IMR-90 (cell line): ENCODE results near the gene CCL13. TPM values are rescaled to one million over a fixed set of nuclear protein-coding genes. Genes with fewer than 3 reads are reported as not detected.

ENCODE experiments used
- ATAC-seq: fragments of 200-7000 bp; cut with Tn5 transposase; 2 replicates; pipeline ENCODE4 v1.9.1; 2020; ENCODE audit warnings: low read depth, mild to moderate bottlenecking, moderate library complexity
- BruUV-seq: library from RNA; stranded (reverse); fragments of 400-500 nt; replicated peaks from 2 replicates; lab custom pipeline; 2021; lab: Mats Ljungman, UMichigan
- CTCF ChIA-PET: fragments of 300-600 bp; formaldehyde crosslinking; extraction: SDS; loops from one replicate; lab custom pipeline; 2021; ENCODE audit warnings: antibody characterized with exemption; lab: Yijun Ruan, JAX
- POLR2A ChIA-PET: fragments of 300-600 bp; sonication (Branson Sonifier 250); formaldehyde crosslinking; loops from one replicate; lab custom pipeline; 2022; ENCODE audit warnings: antibody characterized with exemption; ENCODE audit not compliant: unreplicated experiment; lab: Charles Lee
- DNase-seq: peaks from one replicate; pipeline ENCODE4 v3.0.0; 2013
- H2AFZ ChIP-seq: replicated peaks from 2 replicates; pipeline ENCODE3; 2013; ENCODE audit warnings: low read length, mild to moderate bottlenecking; ENCODE audit not compliant: poor library complexity
- H2AK5ac ChIP-seq: 2 replicates; pipeline ENCODE4 v1.6.1; 2013; ENCODE audit warnings: low read depth, low read length, inconsistent platforms
- H2AK9ac ChIP-seq: replicated peaks from 2 replicates; pipeline ENCODE3; 2013; ENCODE audit warnings: mild to moderate bottlenecking, low read depth, low read length, moderate library complexity; ENCODE audit not compliant: poor library complexity
- H2BK120ac ChIP-seq: 2 replicates; pipeline ENCODE4 v1.6.1; 2013; ENCODE audit warnings: low read depth, low read length, inconsistent platforms
- H2BK15ac ChIP-seq: 3 replicates; pipeline ENCODE4 v1.6.1; 2013; ENCODE audit warnings: low read depth, low read length, inconsistent platforms
- H2BK20ac ChIP-seq: 2 replicates; pipeline ENCODE4 v1.6.1; 2013; ENCODE audit warnings: low read depth, mild to moderate bottlenecking, inconsistent platforms, low read length, moderate library complexity
- H2BK5ac ChIP-seq: 2 replicates; pipeline ENCODE4 v1.6.1; 2013; ENCODE audit warnings: mild to moderate bottlenecking, low read depth, low read length, inconsistent platforms; ENCODE audit not compliant: poor library complexity, severe bottlenecking
- H3K14ac ChIP-seq: replicated peaks from 2 replicates; pipeline ENCODE4 v1.6.1; 2013; ENCODE audit warnings: low read depth, low read length, inconsistent platforms
- H3K18ac ChIP-seq: 2 replicates; pipeline ENCODE4 v1.6.1; 2013; ENCODE audit warnings: low read depth, low read length, control low read depth
- H3K23ac ChIP-seq: 2 replicates; pipeline ENCODE4 v1.6.1; 2013; ENCODE audit warnings: low read depth, low read length, inconsistent platforms
- H3K27ac ChIP-seq: 2 replicates; pipeline ENCODE4 v1.5.1; 2013; ENCODE audit warnings: mild to moderate bottlenecking, control low read depth, low read length; ENCODE audit not compliant: insufficient read depth
- H3K27me3 ChIP-seq: 2 replicates; pipeline ENCODE4 v1.6.1; 2013; ENCODE audit warnings: low read length; ENCODE audit not compliant: control insufficient read depth, insufficient read depth
- H3K36me3 ChIP-seq: 2 replicates; pipeline ENCODE4 v1.6.1; 2013; ENCODE audit warnings: low read length, mixed read lengths; ENCODE audit not compliant: control insufficient read depth, insufficient read depth
- H3K4ac ChIP-seq: 2 replicates; pipeline ENCODE4 v1.6.1; 2013; ENCODE audit warnings: low read depth, low read length, inconsistent platforms
- H3K4me1 ChIP-seq: 2 replicates; pipeline ENCODE4 v1.6.1; 2013; ENCODE audit warnings: low read length, mixed read lengths; ENCODE audit not compliant: control insufficient read depth, insufficient read depth
- H3K4me2 ChIP-seq: 2 replicates; pipeline ENCODE4 v1.6.1; 2013; ENCODE audit warnings: low read depth, mild to moderate bottlenecking, control low read depth, low read length, moderate library complexity
- H3K4me3 ChIP-seq: 2 replicates; pipeline ENCODE4 v1.5.1; 2013; ENCODE audit warnings: low read depth, mild to moderate bottlenecking, control low read depth, low read length, moderate library complexity; ENCODE audit not compliant: insufficient read depth
- H3K56ac ChIP-seq: 2 replicates; pipeline ENCODE4 v1.6.1; 2013; ENCODE audit warnings: low read length, inconsistent platforms; ENCODE audit not compliant: insufficient read depth; ENCODE audit errors: extremely low read depth
- H3K79me1 ChIP-seq, 2 experiments: 2 replicates each; pipeline ENCODE4 v1.6.1; 2013; ENCODE audit warnings: low read length in 2 of 2, inconsistent platforms in 1 of 2, low read depth in 1 of 2
- H3K9ac ChIP-seq: 2 replicates; pipeline ENCODE4 v1.6.1; 2013; ENCODE audit warnings: low read depth, low read length, control low read depth
- H3K9me1 ChIP-seq: 2 replicates; pipeline ENCODE4 v1.6.1; 2013; ENCODE audit warnings: low read length, inconsistent platforms; ENCODE audit not compliant: insufficient read depth
- H3K9me3 ChIP-seq: 2 replicates; pipeline ENCODE4 v1.6.1; 2013; ENCODE audit warnings: low read length; ENCODE audit not compliant: control insufficient read depth, insufficient read depth
- H4K20me1 ChIP-seq: 2 replicates; pipeline ENCODE4 v1.6.1; 2013; ENCODE audit warnings: low read length, inconsistent platforms; ENCODE audit not compliant: insufficient read depth
- H4K5ac ChIP-seq: 2 replicates; pipeline ENCODE4 v1.6.1; 2013; ENCODE audit warnings: mild to moderate bottlenecking, low read depth, low read length, control low read depth
- H4K8ac ChIP-seq, 2 experiments: 2 replicates each; pipeline ENCODE4 v1.6.1; 2013; ENCODE audit warnings: low read depth in 2 of 2, low read length in 2 of 2, control low read depth in 1 of 2, inconsistent platforms in 1 of 2
- H4K91ac ChIP-seq: 2 replicates; pipeline ENCODE4 v1.6.1; 2013; ENCODE audit warnings: low read depth, low read length, inconsistent platforms; ENCODE audit not compliant: insufficient read depth
- BHLHE40 ChIP-seq: fragments of 150-350 bp; IDR thresholded peaks from 2 replicates; pipeline ENCODE4 v1.6.1; 2016; ENCODE audit warnings: mild to moderate bottlenecking, low read depth, low read length
- CEBPB ChIP-seq: IDR thresholded peaks from 2 replicates; pipeline ENCODE4 v1.6.1; 2012; ENCODE audit warnings: low read depth, low read length, improper control_type of control experiment
- CHD1 ChIP-seq: IDR thresholded peaks from 2 replicates; pipeline ENCODE4 v1.6.1; 2012; ENCODE audit warnings: low read depth, low read length, improper control_type of control experiment
- CTCF ChIP-seq: conservative IDR thresholded peaks from 2 replicates; pipeline ENCODE4 v1.5.1; 2012; ENCODE audit warnings: mild to moderate bottlenecking, low read depth, low read length, improper control_type of control experiment
- RCOR1 ChIP-seq: IDR thresholded peaks from 2 replicates; pipeline ENCODE4 v1.6.1; 2012; ENCODE audit warnings: mild to moderate bottlenecking, low read length, improper control_type of control experiment; ENCODE audit not compliant: insufficient replicate concordance
- SMC3 ChIP-seq: fragments of 150-350 bp; IDR thresholded peaks from 2 replicates; pipeline ENCODE4 v1.6.1; 2016; ENCODE audit warnings: low read depth, mild to moderate bottlenecking, antibody characterized with exemption, low read length, moderate library complexity
- USF2 ChIP-seq: fragments of 150-350 bp; IDR thresholded peaks from 2 replicates; pipeline ENCODE4 v1.6.1; 2017; ENCODE audit warnings: mild to moderate bottlenecking, antibody characterized with exemption, low read length, low read depth
- WGBS, 2 experiments: methylation state at CpG; one replicate each; pipeline versions ENCODE4 v1.1.5 to v1.1.7; 2013; ENCODE audit warnings: missing lambda C conversion rate in 2 of 2; ENCODE audit not compliant: insufficient read length in 1 of 2; ENCODE audit errors: extremely low coverage in 2 of 2; 5-methylcytosine and 5-hydroxymethylcytosine counted together
- dilution Hi-C: fragments of 300-500 bp; cut with HindIII; formaldehyde crosslinking; loops from one replicate; pipeline ENCODE4 v1.14.3; 2018; ENCODE audit warnings: low sequenced_read_pairs; ENCODE audit not compliant: unreplicated experiment
- in situ Hi-C: fragments of 300-500 bp; cut with MboI; formaldehyde crosslinking; loops from 3 replicates; pipeline ENCODE4 v1.14.3; 2019; ENCODE audit warnings: low sequenced_read_pairs, inconsistent platforms, mixed read lengths
- intact Hi-C: fragments of 100-400 bp; cut with micrococcal nuclease; formaldehyde crosslinking; loops from 2 replicates; pipeline ENCODE4 v1.10.0; 2022
- polyA plus RNA-seq, 3 experiments: library from polyadenylated mRNA; depleted of rRNA; stranded (reverse); fragments of >200 nt; gene quantifications; 2 replicates each; pipeline ENCODE4 v1.2.3, GENCODE V29; 2012; ENCODE audit warnings: low replicate concordance in 1 of 3
- total RNA-seq: library from RNA; depleted of rRNA; stranded (reverse); fragments of >200 nt; gene quantifications from 2 replicates; pipeline ENCODE4 v1.2.3, GENCODE V29; 2012

CCL13 gene
- total and polyA plus RNA-seq, 2 of the 4 experiments (the other 2 are of a cell fraction): 0.18 TPM; not detected in 1

GRCh38 chr17:34366529-34367107 lies 10.3 kb downstream of the CCL13 start:
- H3K9ac ChIP-seq: no peak overlapping the region
- H2BK20ac ChIP-seq: no peak overlapping the region
- no peak overlapping the region for H3K23ac ChIP-seq
- H2BK120ac ChIP-seq: no peak overlapping the region
- no peak overlapping the region for H2BK5ac ChIP-seq
- no peak overlapping the region for H3K4me2 ChIP-seq
- H3K27ac ChIP-seq: no peak overlapping the region
- no peak overlapping the region for H2AK9ac ChIP-seq
- no peaks in the 10 kb centered on the region for H3K4me1 ChIP-seq
- H3K9me1 ChIP-seq: no peaks in the 10 kb centered on the region
- CTCF ChIA-PET: interaction anchor here (0.7 kb wide), 1 partner anchor 236 kb away, joined by 3 read pairs; no protein-coding TSS in a partner anchor
- H2BK15ac ChIP-seq: no peak overlapping the region
- H4K20me1 ChIP-seq: no peaks in the 10 kb centered on the region
- H4K5ac ChIP-seq: no peak overlapping the region
- H3K36me3 ChIP-seq: no peaks in the 10 kb centered on the region
- no peak overlapping the region for H3K4me3 ChIP-seq
- H3K4ac ChIP-seq: no peak overlapping the region
- no TSS peak for BruUV-seq
- DNase-seq (no peak), ATAC-seq (no peak)
- peaks cover 23% of the 10 kb centered on the region for H3K27me3 ChIP-seq
- no CpG with 5 or more reads among the region's 4 CpGs for WGBS, 2 experiments
- dilution Hi-C loops: no loop called here
- in situ Hi-C loops: loop anchor here (10.0 kb wide), 1 partner anchor 592 kb away; no protein-coding TSS in a partner anchor
- TF ChIP-seq BHLHE40 (no peak), CTCF (no peak), RCOR1 (no peak), SMC3 (no peak), CHD1 (no peak), USF2 (no peak), CEBPB (no peak)
- no peak overlapping the region for H3K56ac ChIP-seq
- H3K9me3 ChIP-seq: no peaks in the 10 kb centered on the region
- H4K8ac ChIP-seq: no peak overlapping the region
- POLR2A ChIA-PET: no interaction called here
- H2AK5ac ChIP-seq: no peak overlapping the region
- no peak overlapping the region for H3K14ac ChIP-seq
- no peak overlapping the region for H3K18ac ChIP-seq
- H4K91ac ChIP-seq: no peak overlapping the region
- H2AFZ ChIP-seq: no peak overlapping the region
- H3K79me1 ChIP-seq: no peaks in the 10 kb centered on the region
- intact Hi-C loops: no loop called here
